Brain microvascular endothelial cell (primary cell): Measurements from ENCODE around the gene PAX7.

Experiments
- DNase-seq: peaks from one replicate; pipeline ENCODE4 v3.0.0-alpha.2; 2020
- H3K27ac ChIP-seq: fragments of 250-450 bp; sonication (Bioruptor Pico); 2 replicates; pipeline ENCODE4 v1.5.1; 2020; ENCODE audit warnings: mild to moderate bottlenecking, moderate library complexity
- H3K27me3 ChIP-seq: fragments of 250-450 bp; sonication (Bioruptor Pico); replicated peaks from 2 replicates; pipeline ENCODE4 v1.5.1; 2020; ENCODE audit warnings: mild to moderate bottlenecking
- H3K36me3 ChIP-seq: fragments of 250-450 bp; sonication (Bioruptor Pico); replicated peaks from 2 replicates; pipeline ENCODE4 v1.5.1; 2020; ENCODE audit warnings: mild to moderate bottlenecking
- H3K4me3 ChIP-seq: 2 replicates; pipeline ENCODE4 v1.5.1; 2011; ENCODE audit warnings: low read depth, mild to moderate bottlenecking, control low read depth, low read length, moderate library complexity
- in situ Hi-C: cut with HindIII; loops from 2 replicates; pipeline ENCODE4 v1.10.0; 2017; ENCODE audit warnings: low sequenced_read_pairs, low pct_ligation_motif_present
- TF ChIP-seq, protein P1 (sequence below): IDR thresholded peaks from 2 replicates; pipeline ENCODE4 v1.5.1; 2011; ENCODE audit warnings: low read depth, mild to moderate bottlenecking, moderate library complexity, low read length, control low read depth, inconsistent platforms; ENCODE audit errors: missing control alignments

The PAX7 gene

DNA sequence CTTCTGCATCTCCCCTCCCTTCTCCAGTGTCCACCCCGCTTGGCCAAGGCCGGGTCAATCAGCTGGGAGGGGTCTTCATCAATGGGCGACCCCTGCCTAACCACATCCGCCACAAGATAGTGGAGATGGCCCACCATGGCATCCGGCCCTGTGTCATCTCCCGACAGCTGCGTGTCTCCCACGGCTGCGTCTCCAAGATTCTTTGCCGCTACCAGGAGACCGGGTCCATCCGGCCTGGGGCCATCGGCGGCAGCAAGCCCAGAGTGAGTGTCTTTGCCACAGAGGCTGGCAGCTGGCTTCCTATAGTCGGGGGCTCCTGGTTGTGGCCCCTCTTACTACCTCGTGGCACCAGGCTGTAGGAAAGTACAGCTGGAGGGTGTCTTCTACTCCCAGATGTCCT is 3.6 kb downstream of the PAX7 start:
- in situ Hi-C loops = no loop called here
- Histone ChIP-seq H3K36me3 (no peaks in the 10 kb centered on the region), H3K27ac (no peak overlapping the region), H3K27me3 (peaks cover 92% of the 10 kb centered on the region), H3K4me3 (no peak overlapping the region)
- no peak for DNase-seq
- TF ChIP-seq, protein P1, sequence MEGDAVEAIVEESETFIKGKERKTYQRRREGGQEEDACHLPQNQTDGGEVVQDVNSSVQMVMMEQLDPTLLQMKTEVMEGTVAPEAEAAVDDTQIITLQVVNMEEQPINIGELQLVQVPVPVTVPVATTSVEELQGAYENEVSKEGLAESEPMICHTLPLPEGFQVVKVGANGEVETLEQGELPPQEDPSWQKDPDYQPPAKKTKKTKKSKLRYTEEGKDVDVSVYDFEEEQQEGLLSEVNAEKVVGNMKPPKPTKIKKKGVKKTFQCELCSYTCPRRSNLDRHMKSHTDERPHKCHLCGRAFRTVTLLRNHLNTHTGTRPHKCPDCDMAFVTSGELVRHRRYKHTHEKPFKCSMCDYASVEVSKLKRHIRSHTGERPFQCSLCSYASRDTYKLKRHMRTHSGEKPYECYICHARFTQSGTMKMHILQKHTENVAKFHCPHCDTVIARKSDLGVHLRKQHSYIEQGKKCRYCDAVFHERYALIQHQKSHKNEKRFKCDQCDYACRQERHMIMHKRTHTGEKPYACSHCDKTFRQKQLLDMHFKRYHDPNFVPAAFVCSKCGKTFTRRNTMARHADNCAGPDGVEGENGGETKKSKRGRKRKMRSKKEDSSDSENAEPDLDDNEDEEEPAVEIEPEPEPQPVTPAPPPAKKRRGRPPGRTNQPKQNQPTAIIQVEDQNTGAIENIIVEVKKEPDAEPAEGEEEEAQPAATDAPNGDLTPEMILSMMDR = no peak

DNA sequence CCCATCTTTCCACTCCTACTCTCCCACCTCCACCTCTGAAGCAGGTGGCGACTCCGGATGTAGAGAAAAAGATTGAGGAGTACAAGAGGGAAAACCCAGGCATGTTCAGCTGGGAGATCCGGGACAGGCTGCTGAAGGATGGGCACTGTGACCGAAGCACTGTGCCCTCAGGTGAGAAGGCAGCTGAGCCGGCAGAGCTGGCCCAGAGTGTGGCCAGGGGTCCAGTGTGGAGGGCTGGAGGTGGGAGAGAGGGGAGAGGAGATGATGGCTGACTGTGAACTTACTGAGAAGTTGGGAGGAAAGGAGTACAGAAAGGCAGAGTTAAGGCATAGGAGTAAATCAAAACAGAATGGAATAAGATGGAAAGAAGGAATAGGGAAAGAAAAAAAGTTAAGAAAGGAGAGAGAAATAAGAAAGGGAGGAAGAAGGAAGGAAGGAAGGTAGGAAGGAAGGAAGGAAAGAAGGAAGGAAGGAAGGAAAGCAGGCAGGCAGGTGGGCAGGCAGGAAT is 4.5 kb downstream of the PAX7 start:
- Histone ChIP-seq H3K27ac (no peak overlapping the region), H3K4me3 (no peak overlapping the region), H3K27me3 (peaks cover 92% of the 10 kb centered on the region), H3K36me3 (no peaks in the 10 kb centered on the region)
- in situ Hi-C loops = no loop called here
- TF ChIP-seq, protein P1 = no peak
- DNase-seq = no peak

DNA sequence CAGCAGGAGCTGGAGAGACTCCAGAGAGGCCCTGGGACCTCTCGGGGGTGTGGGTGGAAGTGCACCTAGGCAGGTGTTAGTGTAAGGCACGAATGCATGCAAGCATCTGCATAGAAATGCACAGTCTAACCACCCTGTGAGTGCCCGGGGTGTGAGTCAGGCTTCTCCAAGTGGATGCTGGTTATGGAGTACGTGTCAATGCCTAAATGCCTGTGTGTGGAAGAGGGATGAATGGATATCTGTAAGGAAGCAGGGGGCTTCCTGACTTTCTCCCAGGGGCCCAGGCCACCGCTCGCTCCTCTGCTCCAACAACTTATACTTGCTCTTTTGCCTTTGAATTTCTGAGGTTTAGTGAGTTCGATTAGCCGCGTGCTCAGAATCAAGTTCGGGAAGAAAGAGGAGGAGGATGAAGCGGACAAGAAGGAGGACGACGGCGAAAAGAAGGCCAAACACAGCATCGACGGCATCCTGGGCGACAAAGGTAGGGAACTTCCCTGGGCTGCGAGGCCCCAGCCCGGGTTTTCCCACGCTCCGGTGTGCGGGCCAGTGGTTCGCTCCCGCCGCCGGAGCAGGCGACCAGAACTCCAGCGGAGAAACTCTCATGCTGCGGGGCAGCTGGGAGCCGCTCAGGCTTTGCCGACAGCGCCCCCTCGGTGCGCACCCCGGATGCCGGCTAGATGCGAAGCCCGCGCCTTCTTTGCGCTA is 5.4 kb downstream of the PAX7 start:
- TF ChIP-seq, protein P1 = no peak
- H3K36me3 ChIP-seq = no peaks in the 10 kb centered on the region
- no peak overlapping the region for H3K4me3 ChIP-seq
- H3K27ac ChIP-seq = no peak overlapping the region
- in situ Hi-C loops = no loop called here
- DNase-seq = no peak
- H3K27me3 ChIP-seq = peaks cover 93% of the 10 kb centered on the region

DNA sequence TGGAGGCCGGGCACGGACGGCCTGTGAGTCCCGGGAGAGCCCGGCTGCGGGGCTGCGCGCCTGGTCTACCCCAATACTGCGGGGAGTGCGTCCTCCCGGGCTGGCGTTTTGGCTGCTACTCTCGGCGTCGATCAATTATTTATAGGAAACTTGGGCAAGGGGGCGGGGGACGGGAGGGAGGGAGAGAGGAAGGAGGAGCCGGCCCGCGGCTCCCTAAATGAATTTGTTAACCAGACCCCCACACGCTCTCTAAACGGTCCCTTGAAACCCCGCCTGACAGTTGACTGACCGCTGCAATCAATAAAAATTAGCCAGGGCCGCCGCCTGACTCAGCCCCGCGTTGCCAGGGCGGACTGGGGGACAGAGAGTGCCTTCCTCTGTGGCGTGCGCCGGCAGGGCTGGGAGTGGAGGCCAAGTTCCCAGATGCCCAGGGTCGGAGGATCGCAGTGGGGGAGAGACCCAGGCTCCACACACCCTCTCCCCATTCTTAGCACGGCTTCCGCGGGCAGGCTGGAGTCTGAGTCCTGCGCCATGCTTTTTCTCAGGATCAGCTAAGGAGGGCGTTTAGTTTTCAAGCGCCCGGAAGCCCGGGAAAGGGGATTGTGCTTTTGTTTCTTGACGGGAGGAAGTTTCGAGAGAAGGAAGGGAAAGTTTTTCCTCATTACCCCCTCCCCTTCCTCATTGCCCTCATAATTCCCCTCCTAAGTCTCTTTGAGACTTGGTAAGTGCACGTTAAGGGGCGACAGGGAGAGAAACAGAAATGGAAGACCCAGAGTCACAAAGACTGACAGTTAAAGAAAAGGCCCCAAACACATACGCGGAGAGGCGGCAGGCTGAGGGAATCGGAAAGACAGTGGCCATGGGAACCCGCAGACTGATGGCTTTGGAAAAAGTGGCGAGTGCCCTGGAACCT is 6.2 kb downstream of the PAX7 start:
- no peak overlapping the region for H3K27ac ChIP-seq
- DNase-seq = no peak
- TF ChIP-seq, protein P1 = no peak
- H3K4me3 ChIP-seq = no peak overlapping the region
- in situ Hi-C loops = no loop called here
- H3K27me3 ChIP-seq = peaks cover 93% of the 10 kb centered on the region
- no peaks in the 10 kb centered on the region for H3K36me3 ChIP-seq

DNA sequence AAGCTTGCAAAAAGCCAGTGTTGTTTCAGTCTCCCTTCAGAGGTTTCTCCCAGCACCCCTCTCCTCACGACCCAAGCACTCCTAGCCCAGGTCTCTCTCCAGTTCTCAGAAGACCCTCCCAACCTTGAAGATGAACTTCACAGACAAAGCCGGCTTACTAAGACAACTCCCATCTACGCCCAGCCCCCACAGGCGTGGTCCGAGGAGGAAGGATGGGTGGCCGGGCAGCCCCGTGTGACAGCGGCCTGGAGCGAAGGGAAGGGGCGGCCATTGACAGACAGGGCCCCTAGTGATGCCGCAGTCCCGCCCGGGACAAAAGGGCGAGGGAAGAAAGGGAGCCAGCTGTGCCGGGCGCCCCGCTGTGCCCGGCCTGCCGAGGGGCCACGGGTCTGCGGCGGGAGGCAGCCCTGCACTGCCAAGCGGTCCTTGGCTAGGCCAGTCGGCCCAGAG is 6.9 kb downstream of the PAX7 start:
- Histone ChIP-seq H3K27ac (no peak overlapping the region), H3K27me3 (peaks cover 91% of the 10 kb centered on the region), H3K4me3 (no peak overlapping the region), H3K36me3 (no peaks in the 10 kb centered on the region)
- TF ChIP-seq, protein P1 = no peak
- in situ Hi-C loops = no loop called here
- DNase-seq = no peak
